H1 (cell line): ENCODE measurements around the gene DEUP1.

Source experiments
- CEBPB ChIP-seq: IDR thresholded peaks from 2 replicates; pipeline ENCODE4 v1.6.1; 2012; ENCODE audit warnings: low read depth, low read length
- CTCF ChIP-seq, 3 experiments: IDR thresholded peaks; 1 replicate in 2 of 3; 2 replicates in 1 of 3; pipeline versions ENCODE4 v1.5.1 to v1.6.1; 2011; ENCODE audit warnings: low read length in 3 of 3, mild to moderate bottlenecking in 3 of 3, inconsistent platforms in 2 of 3, low read depth in 1 of 3, moderate library complexity in 1 of 3; ENCODE audit not compliant: insufficient read depth in 1 of 3; ENCODE audit errors: control extremely low read depth in 1 of 3
- EZH2 ChIP-seq: fragments of 200-600 bp; sonication (generic); IDR thresholded peaks from 2 replicates; pipeline ENCODE4 v1.7.1; 2012; ENCODE audit warnings: low read depth, mild to moderate bottlenecking, moderate library complexity, low read length, inconsistent platforms; ENCODE audit not compliant: severe bottlenecking
- FOSL1 ChIP-seq: IDR thresholded peaks from 2 replicates; pipeline ENCODE4 v1.6.1; 2011; ENCODE audit warnings: mild to moderate bottlenecking, low read depth, low read length, moderate library complexity; ENCODE audit not compliant: insufficient read depth
- HDAC2 ChIP-seq, 2 experiments: fragments of 300-600 bp in 1 of 2; sonication (generic) in 1 of 2; IDR thresholded peaks; 2 replicates each; pipeline ENCODE4 v1.6.1; 2011 to 2012; ENCODE audit warnings: low read depth in 2 of 2, low read length in 2 of 2, mild to moderate bottlenecking in 2 of 2, moderate library complexity in 2 of 2, borderline replicate concordance in 1 of 2, inconsistent platforms in 1 of 2
- HDAC6 ChIP-seq: IDR thresholded peaks from one replicate; pipeline ENCODE4 v1.7.1; 2012; ENCODE audit warnings: low read depth, mild to moderate bottlenecking, inconsistent platforms, low read length, moderate library complexity
- JUND ChIP-seq: IDR thresholded peaks from 2 replicates; pipeline ENCODE4 v1.6.1; 2011; ENCODE audit warnings: mild to moderate bottlenecking, improper control_type of control experiment, low read length
- POLR2A ChIP-seq, 2 experiments: IDR thresholded peaks; 1 replicate in 1 of 2; 2 replicates in 1 of 2; pipeline ENCODE4 v1.6.1; 2011; ENCODE audit warnings: low read depth in 2 of 2, low read length in 2 of 2, mild to moderate bottlenecking in 2 of 2; ENCODE audit errors: control extremely low read depth in 1 of 2
- RAD21 ChIP-seq, 2 experiments: IDR thresholded peaks in 1 of 2; conservative IDR thresholded peaks in 1 of 2; 2 replicates each; pipeline ENCODE4 v1.6.1; 2011; ENCODE audit warnings: low read depth in 2 of 2, low read length in 2 of 2, improper control_type of control experiment in 1 of 2, inconsistent platforms in 1 of 2, mild to moderate bottlenecking in 1 of 2, moderate library complexity in 1 of 2
- RBBP5 ChIP-seq: IDR thresholded peaks from 2 replicates; pipeline ENCODE4 v1.7.1; 2012; ENCODE audit warnings: low read depth, mild to moderate bottlenecking, inconsistent platforms, low read length, moderate library complexity, borderline replicate concordance
- SIN3A ChIP-seq, 2 experiments: IDR thresholded peaks in 1 of 2; conservative IDR thresholded peaks in 1 of 2; 2 replicates each; pipeline ENCODE4 v1.6.1; 2011 to 2012; ENCODE audit warnings: low read length in 2 of 2, improper control_type of control experiment in 1 of 2, low read depth in 1 of 2, mild to moderate bottlenecking in 1 of 2
- SP2 ChIP-seq: IDR thresholded peaks from 2 replicates; pipeline ENCODE4 v1.6.1; 2012; ENCODE audit warnings: mild to moderate bottlenecking, low read length, inconsistent platforms
- YY1 ChIP-seq: IDR thresholded peaks from 2 replicates; pipeline ENCODE4 v1.6.1; 2011; ENCODE audit warnings: low read depth, mild to moderate bottlenecking, low read length

- TF ChIP-seq EZH2 (no peak), POLR2A (IDR thresholded peaks at IDR 0.05; ENCODE audit: control extremely low read depth in 1 of 2, low read depth in 2 of 2, low read length in 2 of 2) (no peak), CTCF (IDR thresholded peaks at IDR 0.05; ENCODE audit: control extremely low read depth in 1 of 3, insufficient read depth in 1 of 3, low read depth in 1 of 3, low read length in 3 of 3) (no peak), JUND (no peak), FOSL1 (no peak), SIN3A (conservative IDR thresholded peaks at IDR 0.05 in 1 of 2, IDR thresholded peaks at IDR 0.05 in 1 of 2; ENCODE audit: low read depth in 1 of 2, low read length in 2 of 2) (no peak), CEBPB (no peak), HDAC2 (IDR thresholded peaks at IDR 0.05; ENCODE audit: borderline replicate concordance in 1 of 2, low read depth in 2 of 2, low read length in 2 of 2) (no peak), HDAC6 (no peak), SP2 (no peak), RBBP5 (no peak), RAD21 (IDR thresholded peaks at IDR 0.05 in 1 of 2, conservative IDR thresholded peaks at IDR 0.05 in 1 of 2; ENCODE audit: low read depth in 2 of 2, low read length in 2 of 2) (no peak), YY1 (no peak)
These were observed 39.4 kb upstream of the DEUP1 start for GRCh38 chr11:93291110-93291509.
